ENCODE data around the gene CCNE1. TPM values are rescaled to one million over a fixed set of nuclear protein-coding genes. Genes with fewer than 3 reads are reported as not detected.

Gene CCNE1
- total and polyA plus RNA-seq, 2 experiments from 2014 or later = 26.1 to 38.3 TPM

DNA sequence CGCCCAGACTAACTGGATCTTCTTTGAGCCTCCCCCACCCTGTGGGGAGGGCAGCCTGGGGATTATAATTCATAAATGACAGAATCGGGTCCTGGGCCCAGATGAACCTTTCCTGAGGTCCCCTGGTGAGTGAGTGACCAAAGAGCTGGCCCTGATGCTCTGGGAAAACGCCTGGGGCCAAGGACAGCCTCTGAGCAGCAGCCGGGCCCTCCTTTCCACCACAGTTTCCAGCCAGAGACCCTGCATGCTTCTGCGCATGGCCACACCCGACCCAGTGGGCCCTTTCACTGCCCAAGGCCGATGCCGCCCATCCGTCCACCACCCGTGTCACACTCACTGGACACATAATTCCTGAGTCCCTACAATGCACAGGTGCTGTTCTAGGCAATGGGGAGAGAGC lies 43.6 kb upstream of the CCNE1 start:
- H3K27me3 Mint-ChIP-seq (ENCODE audit: insufficient read depth, low read depth, poor library complexity) = peaks cover 13% of the 10 kb centered on the region
- H3K27ac Mint-ChIP-seq = no peak overlapping the region
- TF ChIP-seq, protein P1, sequence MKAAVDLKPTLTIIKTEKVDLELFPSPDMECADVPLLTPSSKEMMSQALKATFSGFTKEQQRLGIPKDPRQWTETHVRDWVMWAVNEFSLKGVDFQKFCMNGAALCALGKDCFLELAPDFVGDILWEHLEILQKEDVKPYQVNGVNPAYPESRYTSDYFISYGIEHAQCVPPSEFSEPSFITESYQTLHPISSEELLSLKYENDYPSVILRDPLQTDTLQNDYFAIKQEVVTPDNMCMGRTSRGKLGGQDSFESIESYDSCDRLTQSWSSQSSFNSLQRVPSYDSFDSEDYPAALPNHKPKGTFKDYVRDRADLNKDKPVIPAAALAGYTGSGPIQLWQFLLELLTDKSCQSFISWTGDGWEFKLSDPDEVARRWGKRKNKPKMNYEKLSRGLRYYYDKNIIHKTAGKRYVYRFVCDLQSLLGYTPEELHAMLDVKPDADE (IDR thresholded peaks at IDR 0.05) = no peak
- no peak for TF ChIP-seq CREB1 (CRISPR knock-in tag; IDR thresholded peaks at IDR 0.05; ENCODE audit: low read depth)
- TF ChIP-seq ZNF114 (CRISPR knock-in tag; IDR thresholded peaks at IDR 0.05) = no peak
- TF ChIP-seq EZH2phosphoT487 (IDR thresholded peaks at IDR 0.05; ENCODE audit: unreplicated experiment) = no peak
- no peak for TF ChIP-seq EZH2 (IDR thresholded peaks at IDR 0.05; ENCODE audit: low read depth, unreplicated experiment)
- TF ChIP-seq STAT1 (IDR thresholded peaks at IDR 0.05; ENCODE audit: unreplicated experiment) = no peak
- TF ChIP-seq CTCF (conservative IDR thresholded peaks at IDR 0.05; ENCODE audit: low read depth in 2 of 2) = no peak
- TF ChIP-seq JUNB (IDR thresholded peaks at IDR 0.05; ENCODE audit: unreplicated experiment) = no peak
- no peak for TF ChIP-seq POLR2AphosphoS5 (IDR thresholded peaks at IDR 0.05; ENCODE audit: low read depth)
- no peak for TF ChIP-seq NANOG (IDR thresholded peaks at IDR 0.05; ENCODE audit: borderline replicate concordance)
- TF ChIP-seq ZNF331 (CRISPR knock-in tag; IDR thresholded peaks at IDR 0.05; ENCODE audit: low read depth) = no peak
- no peak for TF ChIP-seq REST (IDR thresholded peaks at IDR 0.05; ENCODE audit: unreplicated experiment)
- TF ChIP-seq ZNF462 (CRISPR knock-in tag; IDR thresholded peaks at IDR 0.05) = no peak
- no peaks in the 10 kb centered on the region for H3F3A ChIP-seq (replicated peaks; ENCODE audit: low read depth)
- no peaks in the 10 kb centered on the region for H3K4me1 ChIP-seq (ENCODE audit: insufficient read depth)
- H3K36me3 Mint-ChIP-seq (ENCODE audit: low read depth) = no peaks in the 10 kb centered on the region
- H3K9me3 Mint-ChIP-seq = no peaks in the 10 kb centered on the region
- ATAC-seq (no peak), DNase-seq (ENCODE audit: low spot score) (no peak)
- H3K4me3 ChIP-seq = no peak overlapping the region
- H3K4me1 Mint-ChIP-seq = peaks cover 6% of the 10 kb centered on the region; the same call in 1 of the 3 replicates
- no peak overlapping the region for H3K4me2 ChIP-seq
- no peaks in the 10 kb centered on the region for H3K27me3 ChIP-seq (ENCODE audit: insufficient read depth)
- no peaks in the 10 kb centered on the region for H4K20me1 ChIP-seq (replicated peaks; ENCODE audit: insufficient read depth)
- H2AFZ ChIP-seq = no peak overlapping the region
- H3K36me3 ChIP-seq (ENCODE audit: insufficient read depth) = no peaks in the 10 kb centered on the region
- H3K4me3 Mint-ChIP-seq = no peak overlapping the region
- H3K79me2 ChIP-seq (replicated peaks; ENCODE audit: insufficient read depth) = no peaks in the 10 kb centered on the region
- H3K27ac ChIP-seq (ENCODE audit: low read depth) = no peak overlapping the region
- no peaks in the 10 kb centered on the region for H3K9me2 ChIP-seq (ENCODE audit: insufficient read depth)
